NCI-H1048 (cell line): ENCODE measurements around the gene CCDC86.

Experiments
- DNase-seq: peaks from one replicate; lab custom pipeline; 2025; lab: John Stamatoyannopoulos, UW

The CCDC86 gene

DNA sequence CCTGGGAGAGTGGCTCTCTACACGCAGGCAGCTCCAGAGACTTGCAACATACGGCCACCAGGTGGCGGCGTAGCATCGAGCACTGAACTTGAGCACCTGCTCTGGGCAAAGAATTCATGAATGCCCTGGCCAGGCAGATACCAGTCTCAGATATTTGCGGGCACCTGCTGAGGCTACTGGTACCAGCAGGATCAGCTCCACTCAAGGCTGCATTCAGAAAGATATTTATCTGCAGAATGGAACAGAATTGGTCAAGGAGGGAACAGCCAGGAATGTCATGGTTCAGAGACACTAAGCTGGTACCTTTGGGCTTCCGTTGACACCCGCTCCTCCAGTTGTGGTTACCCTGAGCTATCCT is 10.8 kb upstream of the CCDC86 start:
- peak; percentile 71 for DNase-seq

GRCh38 chr11:60831501-60832079 is 10.3 kb upstream of the CCDC86 start:
- no peak for DNase-seq

- no peak for DNase-seq
Measured at GRCh38 chr11:60834742-60835533, 7.0 kb upstream of the CCDC86 start.

- no peak for DNase-seq
Measured at GRCh38 chr11:60835534-60835846, 6.4 kb upstream of the CCDC86 start.

DNA sequence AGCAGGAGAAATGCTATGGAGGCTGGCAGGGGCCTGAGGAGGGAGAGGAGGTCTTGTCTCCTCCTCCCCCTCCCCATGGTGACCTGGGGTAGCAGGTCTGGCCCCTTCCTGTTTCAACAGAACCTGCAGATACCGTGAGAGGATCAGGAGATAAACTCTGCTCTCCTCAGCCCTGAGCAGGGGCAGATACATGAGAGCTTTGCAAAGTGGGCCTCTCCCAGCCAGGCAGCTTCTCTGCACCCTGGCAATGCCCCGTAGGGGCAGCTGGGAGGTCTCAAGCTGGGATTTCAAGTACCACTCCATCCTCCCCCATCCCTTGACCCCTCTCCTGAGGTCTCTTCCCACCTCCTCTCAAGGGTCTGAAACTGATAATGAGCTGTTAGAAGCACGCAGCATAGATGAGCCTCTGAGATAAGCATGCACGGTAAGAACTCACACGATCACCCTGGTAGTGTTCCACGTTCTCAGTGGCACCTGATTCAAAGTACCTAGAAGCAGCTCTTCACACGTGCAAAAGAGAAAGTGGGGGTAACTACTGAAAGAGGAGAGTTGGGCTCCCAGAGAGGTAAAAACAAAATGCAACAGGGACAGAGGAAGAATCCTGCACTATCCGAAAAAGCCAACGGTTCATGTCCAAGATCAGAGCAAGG is 4.9 kb upstream of the CCDC86 start:
- no peak for DNase-seq

GRCh38 chr11:60838132-60838531 is 3.8 kb upstream of the CCDC86 start:
- no peak for DNase-seq

DNA sequence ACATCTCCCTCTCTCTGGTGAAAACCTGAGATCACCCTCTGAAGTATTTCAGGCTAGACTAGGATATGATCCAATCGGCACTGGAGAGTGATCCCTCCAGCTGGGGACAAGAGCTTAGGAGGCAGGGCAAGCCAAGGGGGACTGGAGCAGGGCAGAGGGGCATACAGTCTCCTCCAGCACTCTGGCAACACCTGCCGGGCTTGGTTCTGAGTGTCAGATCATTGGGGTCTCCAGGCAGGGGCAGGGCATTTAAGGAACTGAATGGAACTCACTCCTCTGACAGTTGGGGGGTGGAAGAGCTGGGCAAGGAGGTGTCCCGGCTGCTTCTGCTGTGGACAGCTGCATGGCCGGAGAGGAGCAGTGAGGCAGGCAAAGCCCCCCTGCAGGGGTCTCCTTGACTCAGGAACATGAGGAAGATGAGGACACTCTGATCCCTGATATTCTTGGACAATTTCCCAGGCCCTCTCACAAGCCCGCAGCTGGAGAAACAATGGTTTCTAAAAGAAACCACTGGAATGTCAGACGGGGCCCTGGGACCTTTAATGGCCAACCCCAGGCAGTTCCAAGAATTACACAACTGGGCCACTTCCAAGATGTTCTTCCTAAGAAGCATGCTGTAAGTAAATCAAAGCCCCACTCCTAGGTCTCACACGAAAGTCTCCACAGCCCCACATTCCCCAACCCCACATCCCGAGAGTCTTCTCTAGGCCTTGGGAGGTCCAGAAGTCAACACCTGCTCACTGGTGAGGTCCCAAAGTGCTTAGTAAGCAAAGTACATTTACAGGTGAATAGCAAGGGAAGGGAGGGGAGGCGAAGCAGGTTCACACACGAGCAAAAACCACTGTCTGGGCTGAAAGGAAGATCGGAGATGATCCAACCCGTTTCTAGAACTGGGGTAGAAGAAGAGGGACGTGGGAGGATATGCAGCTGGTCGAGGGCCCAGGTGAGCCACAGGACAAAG is 1.2 kb upstream of the CCDC86 start:
- no peak for DNase-seq

- DNase-seq, result no peak
Measured at GRCh38 chr11:60842668-60843600, 1.0 kb downstream of the CCDC86 start.

- no peak for DNase-seq
Measured at GRCh38 chr11:60844045-60844869, 2.3 kb downstream of the CCDC86 start.

- no peak for DNase-seq
Measured at GRCh38 chr11:60844870-60845221, 2.9 kb downstream of the CCDC86 start.

- DNase-seq, result no peak
Measured at GRCh38 chr11:60845338-60845737, 3.4 kb downstream of the CCDC86 start.

DNA sequence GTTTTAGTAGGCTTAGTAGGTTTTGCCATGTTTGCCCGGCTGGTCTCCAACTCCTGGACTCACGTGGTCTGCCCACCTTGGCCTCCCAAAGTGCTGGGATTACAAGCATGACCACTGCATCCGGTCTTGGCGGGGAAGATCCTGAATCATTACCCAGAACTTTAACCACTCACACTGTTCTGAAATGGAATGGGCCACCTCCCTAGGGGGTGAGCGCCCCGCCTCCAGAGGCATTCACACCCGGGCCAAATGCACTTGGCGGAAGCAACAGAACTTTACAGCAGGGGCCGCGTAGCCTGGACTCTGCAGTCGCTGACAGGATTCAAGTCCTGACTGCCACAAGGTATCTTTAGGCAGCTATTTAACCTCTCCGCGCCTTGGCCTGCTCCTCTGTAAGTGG is 5.4 kb downstream of the CCDC86 start:
- no peak for DNase-seq

DNA sequence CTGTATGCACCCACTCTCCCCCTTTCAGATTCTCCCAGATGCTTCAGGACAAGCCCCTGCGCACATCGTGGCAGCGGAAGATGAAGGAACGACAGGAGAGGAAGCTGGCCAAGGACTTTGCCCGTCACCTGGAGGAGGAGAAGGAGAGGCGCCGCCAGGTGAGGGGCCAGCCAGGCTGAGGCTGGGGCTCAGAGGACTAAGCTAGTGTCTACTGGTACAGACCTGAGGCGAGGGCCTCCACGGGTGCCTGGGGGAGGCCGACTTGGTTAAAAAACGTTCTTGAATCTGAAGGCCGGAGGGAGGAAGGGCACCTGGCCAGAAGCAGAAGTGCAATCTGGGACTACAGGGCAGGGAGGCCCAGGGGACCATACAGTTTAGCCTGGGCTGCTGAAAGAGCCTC is 6.0 kb downstream of the CCDC86 start:
- DNase-seq, result no peak

DNA sequence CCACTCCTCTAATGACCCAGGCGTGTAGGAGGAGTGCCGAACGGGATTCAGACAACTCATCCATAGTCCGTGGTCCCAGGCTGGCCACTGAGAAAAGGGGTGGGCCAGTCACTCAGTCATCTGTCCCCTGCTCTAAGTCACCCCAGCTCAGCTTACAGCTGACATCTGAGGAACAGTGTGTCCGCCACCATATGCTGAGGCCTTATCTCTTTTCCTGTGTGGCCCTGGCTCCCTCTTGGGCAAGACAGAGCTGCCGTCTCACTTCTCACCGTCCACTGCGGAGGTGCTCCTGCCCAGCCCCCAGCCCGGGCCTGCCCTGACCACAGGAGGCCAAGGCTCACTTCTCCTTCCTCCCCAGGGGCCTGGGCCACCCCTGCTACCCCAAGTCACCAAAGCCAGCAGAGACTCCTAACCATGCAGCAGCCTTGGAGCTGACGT is 6.8 kb downstream of the CCDC86 start:
- DNase-seq, result no peak

- no peak for DNase-seq
Measured at GRCh38 chr11:60849641-60850520, 8.0 kb downstream of the CCDC86 start.

GRCh38 chr11:60851327-60852104 is 9.6 kb downstream of the CCDC86 start:
- DNase-seq, result no peak

GRCh38 chr11:60852117-60852981 is 10.4 kb downstream of the CCDC86 start:
- DNase-seq, result no peak
